ENCODE results near the gene APBB1IP.

- TF ChIP-seq CTCF (IDR thresholded peaks at IDR 0.05), result no peak
- no peak for TF ChIP-seq POLR2A (IDR thresholded peaks at IDR 0.05)
Observed at GRCh38 chr10:26451903-26452302, 13.8 kb downstream of the APBB1IP start.

Data from uterus (tissue), 2 donors.